Astrocyte (in vitro differentiated cells and primary cell): ENCODE data around the gene PTGS2. TPM values are rescaled to one million over a fixed set of nuclear protein-coding genes. Genes with fewer than 3 reads are reported as not detected.
"Not testable (repeated sequence)": the region's sequence is repeated elsewhere in the genome, so short reads cannot be mapped to it uniquely, and the experiment has no call there.

Experiments used
- DNase-seq: peaks from one replicate; pipeline ENCODE4 v3.0.0-alpha.2; 2010; ENCODE audit warnings: low read depth
- FAIRE-seq: peaks from 2 replicates; lab custom pipeline; 2011; peaks lifted over from hg19 to GRCh38; lab: Jason Lieb, UNC
- H2AFZ ChIP-seq: 2 replicates; pipeline ENCODE4 v1.6.0; 2012; ENCODE audit warnings: low read depth, low read length, inconsistent platforms
- H3K27ac ChIP-seq: 2 replicates; pipeline ENCODE4 v1.5.1; 2011; ENCODE audit warnings: low read depth, low read length, inconsistent platforms
- H3K27me3 ChIP-seq: 2 replicates; pipeline ENCODE4 v1.6.0; 2011; ENCODE audit warnings: low read length, inconsistent platforms; ENCODE audit not compliant: insufficient read depth
- H3K36me3 ChIP-seq: 2 replicates; pipeline ENCODE4 v1.5.1; 2011; ENCODE audit warnings: low read length, inconsistent platforms; ENCODE audit not compliant: insufficient read depth
- H3K4me1 ChIP-seq: 2 replicates; pipeline ENCODE4 v1.5.1; 2011; ENCODE audit warnings: low read length, inconsistent platforms; ENCODE audit not compliant: insufficient read depth
- H3K4me2 ChIP-seq: 2 replicates; pipeline ENCODE4 v1.6.0; 2012; ENCODE audit warnings: low read length, inconsistent platforms
- H3K4me3 ChIP-seq: 2 replicates; pipeline ENCODE4 v1.5.1; 2011; ENCODE audit warnings: low read depth, mild to moderate bottlenecking, low read length, inconsistent platforms; ENCODE audit not compliant: insufficient read depth
- H3K79me2 ChIP-seq: 2 replicates; pipeline ENCODE4 v1.6.0; 2012; ENCODE audit warnings: mild to moderate bottlenecking, low read length, inconsistent platforms; ENCODE audit not compliant: insufficient read depth
- H3K9ac ChIP-seq: 2 replicates; pipeline ENCODE4 v1.6.0; 2012; ENCODE audit warnings: mild to moderate bottlenecking, low read length, inconsistent platforms
- H3K9me3 ChIP-seq: 2 replicates; pipeline ENCODE4 v1.5.1; 2012; ENCODE audit warnings: low read depth, mild to moderate bottlenecking, low read length, inconsistent platforms; ENCODE audit not compliant: insufficient read depth
- H4K20me1 ChIP-seq: 2 replicates; pipeline ENCODE4 v1.6.0; 2012; ENCODE audit warnings: low read length, inconsistent platforms; ENCODE audit not compliant: insufficient read depth
- H3K27ac Mint-ChIP-seq: one replicate; pipeline ENCODE4 v1.8.0; 2021; ENCODE audit warnings: mild to moderate bottlenecking, mixed read lengths; ENCODE audit not compliant: unreplicated experiment
- H3K27me3 Mint-ChIP-seq: one replicate; pipeline ENCODE4 v1.8.0; 2021; ENCODE audit warnings: low read depth, mixed read lengths; ENCODE audit not compliant: unreplicated experiment
- H3K36me3 Mint-ChIP-seq: one replicate; pipeline ENCODE4 v1.8.0; 2021; ENCODE audit warnings: low read depth, mixed read lengths; ENCODE audit not compliant: unreplicated experiment
- H3K4me1 Mint-ChIP-seq: one replicate; pipeline ENCODE4 v1.8.0; 2021; ENCODE audit warnings: low read depth, mixed read lengths; ENCODE audit not compliant: unreplicated experiment
- H3K4me3 Mint-ChIP-seq: one replicate; pipeline ENCODE4 v1.8.0; 2021; ENCODE audit warnings: mild to moderate bottlenecking, moderate library complexity, mixed read lengths; ENCODE audit not compliant: unreplicated experiment
- H3K9me3 Mint-ChIP-seq: one replicate; pipeline ENCODE4 v1.8.0; 2021; ENCODE audit warnings: mild to moderate bottlenecking, mixed read lengths; ENCODE audit not compliant: unreplicated experiment
- CTCF ChIP-seq: IDR thresholded peaks from 2 replicates; pipeline ENCODE4 v1.5.1; 2011; ENCODE audit warnings: low read depth, mild to moderate bottlenecking, inconsistent platforms, low read length, moderate library complexity; ENCODE audit not compliant: insufficient read depth
- EZH2 ChIP-seq: IDR thresholded peaks from 2 replicates; pipeline ENCODE4 v1.6.1; 2012; ENCODE audit warnings: mild to moderate bottlenecking, low read length, inconsistent platforms; ENCODE audit not compliant: insufficient read depth
- total RNA-seq: library from RNA; stranded (reverse); gene quantifications from 2 replicates; pipeline ENCODE4 v1.2.1, GENCODE V29; 2021

PTGS2 gene
- total RNA-seq, 1 donor from 2014 or later: 4.7 TPM

- Histone ChIP-seq H3K4me3 (no peak overlapping the region), H2AFZ (no peak overlapping the region), H4K20me1 (no peaks in the 10 kb centered on the region), H3K27me3 (no peaks in the 10 kb centered on the region), H3K9me3 (no peaks in the 10 kb centered on the region), H3K9ac (no peak overlapping the region), H3K79me2 (no peaks in the 10 kb centered on the region), H3K4me2 (no peak overlapping the region), H3K4me1 (no peaks in the 10 kb centered on the region), H3K36me3 (peaks cover 10% of the 10 kb centered on the region), H3K27ac (no peak overlapping the region)
- TF ChIP-seq CTCF (no peak), EZH2 (no peak)
- peaks cover 2% of the 10 kb centered on the region for H3K36me3 Mint-ChIP-seq
- no peak overlapping the region for H3K27ac Mint-ChIP-seq
- FAIRE-seq (peak; percentile 23), DNase-seq (no peak)
- no peaks in the 10 kb centered on the region for H3K9me3 Mint-ChIP-seq
- no peaks in the 10 kb centered on the region for H3K27me3 Mint-ChIP-seq
- no peaks in the 10 kb centered on the region for H3K4me1 Mint-ChIP-seq
- no peak overlapping the region for H3K4me3 Mint-ChIP-seq
These were observed 8.9 kb downstream of the PTGS2 start for GRCh38 chr1:186671136-186671825.

GRCh38 chr1:186670297-186671135, 9.7 kb downstream of the PTGS2 start:
- FAIRE-seq (peak; percentile 9), DNase-seq (no peak)
- H3K27me3 ChIP-seq: no peaks in the 10 kb centered on the region
- H3K79me2 ChIP-seq: no peaks in the 10 kb centered on the region
- no peak overlapping the region for H3K4me3 ChIP-seq
- H4K20me1 ChIP-seq: no peaks in the 10 kb centered on the region
- no peak overlapping the region for H3K27ac Mint-ChIP-seq
- no peak overlapping the region for H3K4me2 ChIP-seq
- no peaks in the 10 kb centered on the region for H3K27me3 Mint-ChIP-seq
- H3K36me3 Mint-ChIP-seq: peaks cover 2% of the 10 kb centered on the region
- no peaks in the 10 kb centered on the region for H3K9me3 Mint-ChIP-seq
- H3K9me3 ChIP-seq: no peaks in the 10 kb centered on the region
- peaks cover 5% of the 10 kb centered on the region for H3K36me3 ChIP-seq
- no peak overlapping the region for H2AFZ ChIP-seq
- H3K9ac ChIP-seq: no peak overlapping the region
- H3K27ac ChIP-seq: no peak overlapping the region
- H3K4me1 Mint-ChIP-seq: no peaks in the 10 kb centered on the region
- no peak for TF ChIP-seq EZH2
- no peak for TF ChIP-seq CTCF
- H3K4me3 Mint-ChIP-seq: no peak overlapping the region
- no peaks in the 10 kb centered on the region for H3K4me1 ChIP-seq

DNA sequence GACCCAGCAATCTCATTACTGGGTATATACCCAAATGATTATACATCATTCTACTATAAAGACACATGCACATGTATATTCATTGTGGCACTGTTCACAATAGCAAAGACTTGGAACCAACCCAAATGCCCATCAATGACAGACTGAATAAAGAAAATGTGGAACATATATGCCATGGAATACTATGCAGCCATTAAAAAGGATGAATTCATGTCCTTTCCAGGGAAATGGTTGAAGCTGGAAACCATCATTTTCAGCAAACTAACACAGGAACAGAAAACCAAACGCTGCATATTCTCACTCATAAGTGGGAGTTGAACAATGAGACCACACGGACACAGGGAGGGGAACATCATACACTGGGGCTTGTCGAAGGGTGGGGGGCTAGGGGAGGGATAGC, 10.4 kb downstream of the PTGS2 start:
- not testable (repeated sequence) for DNase-seq, H3K4me1 Mint-ChIP-seq, H3K4me3 Mint-ChIP-seq, H3K9ac ChIP-seq, H4K20me1 ChIP-seq, H3K36me3 ChIP-seq, H3K79me2 ChIP-seq, H3K4me3 ChIP-seq, H3K27ac ChIP-seq, H3K9me3 ChIP-seq, FAIRE-seq, H3K27ac Mint-ChIP-seq, H2AFZ ChIP-seq, H3K4me1 ChIP-seq, H3K27me3 ChIP-seq, H3K27me3 Mint-ChIP-seq, H3K36me3 Mint-ChIP-seq, H3K9me3 Mint-ChIP-seq, H3K4me2 ChIP-seq

- not testable (repeated sequence) for H2AFZ ChIP-seq, H3K9me3 Mint-ChIP-seq, H3K4me1 ChIP-seq, H3K27me3 Mint-ChIP-seq, H3K27me3 ChIP-seq, H3K9me3 ChIP-seq, H3K27ac Mint-ChIP-seq, H3K79me2 ChIP-seq, H3K27ac ChIP-seq, H3K4me3 Mint-ChIP-seq, DNase-seq, H3K36me3 ChIP-seq, H3K4me3 ChIP-seq, H3K4me2 ChIP-seq, H3K36me3 Mint-ChIP-seq, FAIRE-seq, H3K9ac ChIP-seq, H3K4me1 Mint-ChIP-seq, H4K20me1 ChIP-seq
These were observed 16.0 kb downstream of the PTGS2 start for GRCh38 chr1:186664217-186664616.
